ENCODE results near the gene TOPBP1. TPM values are rescaled to one million over a fixed set of nuclear protein-coding genes. Genes with fewer than 3 reads are reported as not detected.

TOPBP1 gene
- total and polyA plus RNA-seq, 8 donors = 5.5 to 78.1 (median 43.0) TPM

DNA sequence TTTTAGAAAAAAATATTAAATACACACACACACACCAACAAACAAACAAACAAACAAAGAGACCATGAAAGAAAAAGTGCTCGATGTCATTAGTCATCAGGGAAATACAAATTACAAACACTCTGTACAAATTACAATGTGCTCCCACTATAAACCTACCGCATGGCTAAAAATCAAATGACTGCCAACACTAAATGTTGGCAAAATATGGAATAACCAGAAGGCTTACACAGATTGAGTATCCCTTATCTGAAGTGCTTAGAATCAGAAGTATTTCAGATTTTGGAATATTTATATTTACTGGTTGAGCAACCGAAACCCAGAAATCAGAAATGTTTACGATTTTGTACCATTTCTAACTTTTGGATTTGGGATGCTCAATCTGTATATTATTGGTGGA lies 54.8 kb downstream of the TOPBP1 start:
- DNase-seq = no peak
- H3K9me3 ChIP-seq = no peaks in the 10 kb centered on the region
- no peaks in the 10 kb centered on the region for H3K4me1 ChIP-seq
- H3K4me3 ChIP-seq = no peak overlapping the region
- no peak for TF ChIP-seq EP300 (IDR thresholded peaks at IDR 0.05)
- TF ChIP-seq POLR2A (IDR thresholded peaks at IDR 0.05) = no peak
- TF ChIP-seq, protein P1, sequence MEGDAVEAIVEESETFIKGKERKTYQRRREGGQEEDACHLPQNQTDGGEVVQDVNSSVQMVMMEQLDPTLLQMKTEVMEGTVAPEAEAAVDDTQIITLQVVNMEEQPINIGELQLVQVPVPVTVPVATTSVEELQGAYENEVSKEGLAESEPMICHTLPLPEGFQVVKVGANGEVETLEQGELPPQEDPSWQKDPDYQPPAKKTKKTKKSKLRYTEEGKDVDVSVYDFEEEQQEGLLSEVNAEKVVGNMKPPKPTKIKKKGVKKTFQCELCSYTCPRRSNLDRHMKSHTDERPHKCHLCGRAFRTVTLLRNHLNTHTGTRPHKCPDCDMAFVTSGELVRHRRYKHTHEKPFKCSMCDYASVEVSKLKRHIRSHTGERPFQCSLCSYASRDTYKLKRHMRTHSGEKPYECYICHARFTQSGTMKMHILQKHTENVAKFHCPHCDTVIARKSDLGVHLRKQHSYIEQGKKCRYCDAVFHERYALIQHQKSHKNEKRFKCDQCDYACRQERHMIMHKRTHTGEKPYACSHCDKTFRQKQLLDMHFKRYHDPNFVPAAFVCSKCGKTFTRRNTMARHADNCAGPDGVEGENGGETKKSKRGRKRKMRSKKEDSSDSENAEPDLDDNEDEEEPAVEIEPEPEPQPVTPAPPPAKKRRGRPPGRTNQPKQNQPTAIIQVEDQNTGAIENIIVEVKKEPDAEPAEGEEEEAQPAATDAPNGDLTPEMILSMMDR (IDR thresholded peaks at IDR 0.05) = no peak
- TF ChIP-seq POLR2AphosphoS5 (IDR thresholded peaks at IDR 0.05) = no peak
- no peak overlapping the region for H3K27ac ChIP-seq
- intact Hi-C loops (cut with DNase I; ENCODE audit: low total_unique reads) = no loop called here
- WGBS, 5 donors = 95 to 99% (median 97%) methylated on average over 4 of the region's 4 CpGs
- no peaks in the 10 kb centered on the region for H3K27me3 ChIP-seq
- peaks cover 6 to 76% (median 63%) of the 10 kb centered on the region in 4 donors for H3K36me3 ChIP-seq

DNA sequence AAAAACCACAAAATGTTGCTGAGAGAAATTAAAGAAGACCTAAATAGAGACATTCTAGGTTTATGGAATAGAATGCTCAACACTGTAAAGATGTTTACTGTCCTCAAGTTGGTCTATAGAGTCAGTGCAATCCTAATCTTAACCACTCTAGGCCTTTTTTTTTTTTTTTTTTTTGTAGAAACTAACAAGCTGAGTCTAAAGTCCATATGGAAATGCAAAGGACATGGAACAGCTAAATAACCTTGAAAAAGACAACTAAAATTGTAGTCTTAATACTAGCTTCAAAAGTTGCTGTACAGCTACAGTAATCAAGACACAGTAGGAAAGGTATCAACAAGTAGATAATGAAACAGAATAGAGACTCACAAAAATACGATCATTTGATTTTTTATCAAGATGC lies 55.4 kb downstream of the TOPBP1 start:
- 56 to 84% (median 75%) methylated on average over 1 of the region's 1 CpG for WGBS, 5 donors
- peak in 1 of 2 donors; percentile 7 for DNase-seq
- intact Hi-C loops (cut with DNase I; ENCODE audit: low total_unique reads) = no loop called here
- Histone ChIP-seq H3K27ac (no peak overlapping the region), H3K4me3 (no peak overlapping the region), H3K9me3 (no peaks in the 10 kb centered on the region), H3K4me1 (no peaks in the 10 kb centered on the region), H3K36me3 (peaks cover 6 to 71% (median 60%) of the 10 kb centered on the region in 4 donors), H3K27me3 (no peaks in the 10 kb centered on the region)
- TF ChIP-seq POLR2A (IDR thresholded peaks at IDR 0.05) = no peak
- no peak for TF ChIP-seq EP300 (IDR thresholded peaks at IDR 0.05)
- no peak for TF ChIP-seq POLR2AphosphoS5 (IDR thresholded peaks at IDR 0.05)
- TF ChIP-seq, protein P1 (IDR thresholded peaks at IDR 0.05) = no peak

GRCh38 chr3:133600572-133601081 lies 61.1 kb downstream of the TOPBP1 start:
- H3K4me1 ChIP-seq = no peaks in the 10 kb centered on the region
- 88 to 100% (median 97%) methylated on average over 1 of the region's 1 CpG for WGBS, 5 donors
- H3K27me3 ChIP-seq = no peaks in the 10 kb centered on the region

DNA sequence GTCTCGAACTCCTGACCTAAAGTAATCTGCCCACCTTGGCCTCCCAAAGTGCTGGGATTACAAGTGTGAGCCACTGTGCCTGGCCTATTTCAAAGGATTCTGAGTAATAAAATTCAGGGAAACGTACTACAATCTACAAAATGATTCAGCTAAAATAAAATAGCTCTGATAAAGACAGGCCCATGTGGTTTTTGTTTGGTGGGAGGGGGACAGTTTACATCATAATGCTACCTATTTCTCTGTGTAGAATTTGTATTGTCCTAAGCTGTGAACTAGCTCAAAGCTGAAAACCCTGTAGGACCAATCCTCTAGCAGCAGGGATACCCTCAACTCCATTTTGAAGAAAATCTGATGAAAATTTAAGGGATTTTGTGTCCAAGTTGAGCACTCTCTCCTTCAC lies 62.5 kb downstream of the TOPBP1 start:
- no peak overlapping the region for H3K4me3 ChIP-seq
- no peaks in the 10 kb centered on the region for H3K4me1 ChIP-seq
- no peak overlapping the region for H3K27ac ChIP-seq
- no peak for DNase-seq
- no peaks in the 10 kb centered on the region for H3K9me3 ChIP-seq
- no peaks in the 10 kb centered on the region for H3K27me3 ChIP-seq
- peaks cover 0 to 30% (median 18%) of the 10 kb centered on the region in 4 donors for H3K36me3 ChIP-seq
- TF ChIP-seq, protein P1 (IDR thresholded peaks at IDR 0.05) = no peak
- TF ChIP-seq POLR2AphosphoS5 (IDR thresholded peaks at IDR 0.05) (no peak), EP300 (IDR thresholded peaks at IDR 0.05) (no peak), POLR2A (IDR thresholded peaks at IDR 0.05) (no peak)
- intact Hi-C loops (cut with DNase I; ENCODE audit: low total_unique reads) = no loop called here
- 82 to 94% (median 86%) methylated on average over 2 of the region's 2 CpGs for WGBS, 5 donors

More at GRCh38 chr3:133600572-133601081, 61.1 kb downstream of the TOPBP1 start:
- peaks cover 0 to 39% (median 26%) of the 10 kb centered on the region in 4 donors for H3K36me3 ChIP-seq
- no peak for DNase-seq
- no peaks in the 10 kb centered on the region for H3K9me3 ChIP-seq
- no peak overlapping the region for H3K27ac ChIP-seq
- TF ChIP-seq EP300 (IDR thresholded peaks at IDR 0.05) (no peak), POLR2A (IDR thresholded peaks at IDR 0.05) (no peak), POLR2AphosphoS5 (IDR thresholded peaks at IDR 0.05) (no peak)
- TF ChIP-seq, protein P1 (IDR thresholded peaks at IDR 0.05) = no peak
- intact Hi-C loops (cut with DNase I; ENCODE audit: low total_unique reads) = no loop called here
- no peak overlapping the region for H3K4me3 ChIP-seq
